Gastrocnemius medialis (tissue), 4 donors: ENCODE results near the gene GPC6.

ENCODE experiments used
- POLR2A ChIP-seq, 2 donors: fragments of 450-650 bp; IDR thresholded peaks; one replicate each; pipeline ENCODE4 v1.6.1; 2017; ENCODE audit warnings: antibody characterized with exemption in 2 of 2, mild to moderate bottlenecking in 2 of 2, moderate library complexity in 2 of 2
- TF ChIP-seq, protein P1 (sequence below), 5 experiments: fragments of 450-650 bp in 3 of 5; fragments of 200-600 bp in 2 of 5; sonication (generic) in 2 of 5; IDR thresholded peaks in 4 of 5; conservative IDR thresholded peaks in 1 of 5; 1 replicate in 4 of 5; 2 replicates in 1 of 5; pipeline ENCODE4 v1.5.1; 2016 to 2019; ENCODE audit warnings: antibody characterized with exemption in 5 of 5, mild to moderate bottlenecking in 3 of 5, moderate library complexity in 3 of 5

- TF ChIP-seq, protein P1, sequence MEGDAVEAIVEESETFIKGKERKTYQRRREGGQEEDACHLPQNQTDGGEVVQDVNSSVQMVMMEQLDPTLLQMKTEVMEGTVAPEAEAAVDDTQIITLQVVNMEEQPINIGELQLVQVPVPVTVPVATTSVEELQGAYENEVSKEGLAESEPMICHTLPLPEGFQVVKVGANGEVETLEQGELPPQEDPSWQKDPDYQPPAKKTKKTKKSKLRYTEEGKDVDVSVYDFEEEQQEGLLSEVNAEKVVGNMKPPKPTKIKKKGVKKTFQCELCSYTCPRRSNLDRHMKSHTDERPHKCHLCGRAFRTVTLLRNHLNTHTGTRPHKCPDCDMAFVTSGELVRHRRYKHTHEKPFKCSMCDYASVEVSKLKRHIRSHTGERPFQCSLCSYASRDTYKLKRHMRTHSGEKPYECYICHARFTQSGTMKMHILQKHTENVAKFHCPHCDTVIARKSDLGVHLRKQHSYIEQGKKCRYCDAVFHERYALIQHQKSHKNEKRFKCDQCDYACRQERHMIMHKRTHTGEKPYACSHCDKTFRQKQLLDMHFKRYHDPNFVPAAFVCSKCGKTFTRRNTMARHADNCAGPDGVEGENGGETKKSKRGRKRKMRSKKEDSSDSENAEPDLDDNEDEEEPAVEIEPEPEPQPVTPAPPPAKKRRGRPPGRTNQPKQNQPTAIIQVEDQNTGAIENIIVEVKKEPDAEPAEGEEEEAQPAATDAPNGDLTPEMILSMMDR (IDR thresholded peaks at IDR 0.05 in 4 of 5, conservative IDR thresholded peaks at IDR 0.05 in 1 of 5): no peak
- no peak for TF ChIP-seq POLR2A (IDR thresholded peaks at IDR 0.05)
These were observed 43.3 kb upstream of the GPC6 start for GRCh38 chr13:93183302-93183701.
